ENCODE results near the gene MLPH.

DNA sequence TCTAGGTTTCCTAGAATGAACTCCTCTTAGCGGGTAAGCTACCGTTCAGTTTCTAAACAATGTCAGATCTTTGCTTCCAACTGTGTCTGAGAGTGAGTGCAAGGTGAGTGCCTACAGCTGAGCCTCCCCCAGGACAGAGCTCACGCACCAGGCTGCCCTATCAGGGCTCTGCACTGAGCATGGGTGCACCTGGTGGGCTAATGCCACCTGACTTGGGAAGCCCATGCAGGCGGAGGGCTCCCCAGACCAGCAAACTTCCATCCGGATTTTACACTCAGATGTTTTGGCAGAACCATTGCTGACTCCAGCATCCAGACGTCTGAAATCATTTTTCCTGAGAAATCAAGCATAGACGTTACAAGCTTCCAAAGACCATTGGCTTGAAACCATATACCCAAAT is 16.1 kb upstream of the MLPH start:
- TF ChIP-seq, protein P1, sequence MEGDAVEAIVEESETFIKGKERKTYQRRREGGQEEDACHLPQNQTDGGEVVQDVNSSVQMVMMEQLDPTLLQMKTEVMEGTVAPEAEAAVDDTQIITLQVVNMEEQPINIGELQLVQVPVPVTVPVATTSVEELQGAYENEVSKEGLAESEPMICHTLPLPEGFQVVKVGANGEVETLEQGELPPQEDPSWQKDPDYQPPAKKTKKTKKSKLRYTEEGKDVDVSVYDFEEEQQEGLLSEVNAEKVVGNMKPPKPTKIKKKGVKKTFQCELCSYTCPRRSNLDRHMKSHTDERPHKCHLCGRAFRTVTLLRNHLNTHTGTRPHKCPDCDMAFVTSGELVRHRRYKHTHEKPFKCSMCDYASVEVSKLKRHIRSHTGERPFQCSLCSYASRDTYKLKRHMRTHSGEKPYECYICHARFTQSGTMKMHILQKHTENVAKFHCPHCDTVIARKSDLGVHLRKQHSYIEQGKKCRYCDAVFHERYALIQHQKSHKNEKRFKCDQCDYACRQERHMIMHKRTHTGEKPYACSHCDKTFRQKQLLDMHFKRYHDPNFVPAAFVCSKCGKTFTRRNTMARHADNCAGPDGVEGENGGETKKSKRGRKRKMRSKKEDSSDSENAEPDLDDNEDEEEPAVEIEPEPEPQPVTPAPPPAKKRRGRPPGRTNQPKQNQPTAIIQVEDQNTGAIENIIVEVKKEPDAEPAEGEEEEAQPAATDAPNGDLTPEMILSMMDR (IDR thresholded peaks at IDR 0.05) = no peak
- no peak for TF ChIP-seq ZFX (IDR thresholded peaks at IDR 0.05; ENCODE audit: borderline replicate concordance)

All from 22Rv1 (cell line).